HepG2 (cell line): ENCODE measurements around the gene ITGB7. TPM values are rescaled to one million over a fixed set of nuclear protein-coding genes. Genes with fewer than 3 reads are reported as not detected.

Experiments
- BCLAF1 ChIP-seq: fragments of 450-650 bp; IDR thresholded peaks from 2 replicates; pipeline ENCODE4 v1.6.1; 2017; ENCODE audit warnings: mild to moderate bottlenecking
- IRX3 ChIP-seq: sonication (generic); formaldehyde crosslinking; IDR thresholded peaks from 2 replicates; pipeline ENCODE4 v1.8.1; 2023; ENCODE audit warnings: mild to moderate bottlenecking, low read depth, missing genetic modification reagents, borderline replicate concordance
- PAF1 ChIP-seq: IDR thresholded peaks from 2 replicates; pipeline ENCODE4 v1.6.1; 2016; ENCODE audit warnings: missing genetic modification reagents, missing compliant biosample characterization
- YY1 ChIP-seq: IDR thresholded peaks from 2 replicates; pipeline ENCODE4 v1.6.1; 2011; ENCODE audit warnings: low read length, low read depth, moderate library complexity, mild to moderate bottlenecking; ENCODE audit not compliant: insufficient read depth, insufficient replicate concordance
- ZNF709 ChIP-seq: sonication (generic); formaldehyde crosslinking; IDR thresholded peaks from 2 replicates; pipeline ENCODE4 v1.5.0; 2020; ENCODE audit warnings: mild to moderate bottlenecking, missing genetic modification reagents
- polyA plus RNA-seq, 8 experiments: library from polyadenylated mRNA; depleted of rRNA in 3 of 8; stranded (reverse) in 7 of 8; unstranded in 1 of 8; fragments of >200 nt; fragmentation: Illumina TruSeq in 4 of 8; extraction: Trizol in 4 of 8; gene quantifications; 2 replicates each; pipeline versions ENCODE4 v1.2.1 to v1.2.3, GENCODE V29; 2011 to 2016; ENCODE audit warnings: low read depth in 4 of 8, missing spikeins in 1 of 8, mixed read lengths in 1 of 8; ENCODE audit not compliant: insufficient read depth in 1 of 8
- total RNA-seq, 5 experiments: library from RNA; depleted of rRNA; stranded (reverse); fragments of >200 nt; fragmentation: Illumina TruSeq; extraction: Trizol; gene quantifications; 2 replicates each; pipeline ENCODE4 v1.2.3, GENCODE V29; 2016; ENCODE audit warnings: low read depth in 1 of 5
- TF ChIP-seq, protein P1 (sequence below): sonication (generic); formaldehyde crosslinking; IDR thresholded peaks from 2 replicates; pipeline ENCODE4 v1.9.0; 2021; ENCODE audit warnings: missing genetic modification reagents, borderline replicate concordance
- TF ChIP-seq, protein P2 (sequence below): sonication (generic); formaldehyde crosslinking; IDR thresholded peaks from 2 replicates; pipeline ENCODE4 v1.5.0; 2020; ENCODE audit warnings: mild to moderate bottlenecking, missing genetic modification reagents, borderline replicate concordance
- TF ChIP-seq, protein P3 (sequence below), 2 experiments: fragments of 450-650 bp in 1 of 2; sonication (generic) in 1 of 2; formaldehyde crosslinking in 1 of 2; IDR thresholded peaks; 2 replicates each; pipeline versions ENCODE4 v1.6.1 to v1.8.0; 2016 to 2022; ENCODE audit warnings: antibody characterized with exemption in 1 of 2, mild to moderate bottlenecking in 1 of 2, missing genetic modification reagents in 1 of 2

The ITGB7 gene
- total and polyA plus RNA-seq, 2 of the 13 experiments (the other 11 are each of a cell fraction or from before 2014, with no cell fraction given), result 0.16 to 0.18 TPM

- TF ChIP-seq, protein P1, sequence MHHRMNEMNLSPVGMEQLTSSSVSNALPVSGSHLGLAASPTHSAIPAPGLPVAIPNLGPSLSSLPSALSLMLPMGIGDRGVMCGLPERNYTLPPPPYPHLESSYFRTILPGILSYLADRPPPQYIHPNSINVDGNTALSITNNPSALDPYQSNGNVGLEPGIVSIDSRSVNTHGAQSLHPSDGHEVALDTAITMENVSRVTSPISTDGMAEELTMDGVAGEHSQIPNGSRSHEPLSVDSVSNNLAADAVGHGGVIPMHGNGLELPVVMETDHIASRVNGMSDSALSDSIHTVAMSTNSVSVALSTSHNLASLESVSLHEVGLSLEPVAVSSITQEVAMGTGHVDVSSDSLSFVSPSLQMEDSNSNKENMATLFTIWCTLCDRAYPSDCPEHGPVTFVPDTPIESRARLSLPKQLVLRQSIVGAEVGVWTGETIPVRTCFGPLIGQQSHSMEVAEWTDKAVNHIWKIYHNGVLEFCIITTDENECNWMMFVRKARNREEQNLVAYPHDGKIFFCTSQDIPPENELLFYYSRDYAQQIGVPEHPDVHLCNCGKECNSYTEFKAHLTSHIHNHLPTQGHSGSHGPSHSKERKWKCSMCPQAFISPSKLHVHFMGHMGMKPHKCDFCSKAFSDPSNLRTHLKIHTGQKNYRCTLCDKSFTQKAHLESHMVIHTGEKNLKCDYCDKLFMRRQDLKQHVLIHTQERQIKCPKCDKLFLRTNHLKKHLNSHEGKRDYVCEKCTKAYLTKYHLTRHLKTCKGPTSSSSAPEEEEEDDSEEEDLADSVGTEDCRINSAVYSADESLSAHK, result no peak
- no peak for TF ChIP-seq ZNF709 (CRISPR knock-in tag)
- no peak for TF ChIP-seq PAF1 (CRISPR knock-in tag)
- TF ChIP-seq, protein P2, sequence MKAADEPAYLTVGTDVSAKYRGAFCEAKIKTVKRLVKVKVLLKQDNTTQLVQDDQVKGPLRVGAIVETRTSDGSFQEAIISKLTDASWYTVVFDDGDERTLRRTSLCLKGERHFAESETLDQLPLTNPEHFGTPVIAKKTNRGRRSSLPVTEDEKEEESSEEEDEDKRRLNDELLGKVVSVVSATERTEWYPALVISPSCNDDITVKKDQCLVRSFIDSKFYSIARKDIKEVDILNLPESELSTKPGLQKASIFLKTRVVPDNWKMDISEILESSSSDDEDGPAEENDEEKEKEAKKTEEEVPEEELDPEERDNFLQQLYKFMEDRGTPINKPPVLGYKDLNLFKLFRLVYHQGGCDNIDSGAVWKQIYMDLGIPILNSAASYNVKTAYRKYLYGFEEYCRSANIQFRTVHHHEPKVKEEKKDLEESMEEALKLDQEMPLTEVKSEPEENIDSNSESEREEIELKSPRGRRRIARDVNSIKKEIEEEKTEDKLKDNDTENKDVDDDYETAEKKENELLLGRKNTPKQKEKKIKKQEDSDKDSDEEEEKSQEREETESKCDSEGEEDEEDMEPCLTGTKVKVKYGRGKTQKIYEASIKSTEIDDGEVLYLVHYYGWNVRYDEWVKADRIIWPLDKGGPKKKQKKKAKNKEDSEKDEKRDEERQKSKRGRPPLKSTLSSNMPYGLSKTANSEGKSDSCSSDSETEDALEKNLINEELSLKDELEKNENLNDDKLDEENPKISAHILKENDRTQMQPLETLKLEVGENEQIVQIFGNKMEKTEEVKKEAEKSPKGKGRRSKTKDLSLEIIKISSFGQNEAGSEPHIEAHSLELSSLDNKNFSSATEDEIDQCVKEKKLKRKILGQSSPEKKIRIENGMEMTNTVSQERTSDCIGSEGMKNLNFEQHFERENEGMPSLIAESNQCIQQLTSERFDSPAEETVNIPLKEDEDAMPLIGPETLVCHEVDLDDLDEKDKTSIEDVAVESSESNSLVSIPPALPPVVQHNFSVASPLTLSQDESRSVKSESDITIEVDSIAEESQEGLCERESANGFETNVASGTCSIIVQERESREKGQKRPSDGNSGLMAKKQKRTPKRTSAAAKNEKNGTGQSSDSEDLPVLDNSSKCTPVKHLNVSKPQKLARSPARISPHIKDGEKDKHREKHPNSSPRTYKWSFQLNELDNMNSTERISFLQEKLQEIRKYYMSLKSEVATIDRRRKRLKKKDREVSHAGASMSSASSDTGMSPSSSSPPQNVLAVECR (CRISPR knock-in tag), result no peak
- TF ChIP-seq YY1, result no peak
- TF ChIP-seq BCLAF1, result no peak
- TF ChIP-seq IRX3 (CRISPR knock-in tag), result no peak
- TF ChIP-seq, protein P3, sequence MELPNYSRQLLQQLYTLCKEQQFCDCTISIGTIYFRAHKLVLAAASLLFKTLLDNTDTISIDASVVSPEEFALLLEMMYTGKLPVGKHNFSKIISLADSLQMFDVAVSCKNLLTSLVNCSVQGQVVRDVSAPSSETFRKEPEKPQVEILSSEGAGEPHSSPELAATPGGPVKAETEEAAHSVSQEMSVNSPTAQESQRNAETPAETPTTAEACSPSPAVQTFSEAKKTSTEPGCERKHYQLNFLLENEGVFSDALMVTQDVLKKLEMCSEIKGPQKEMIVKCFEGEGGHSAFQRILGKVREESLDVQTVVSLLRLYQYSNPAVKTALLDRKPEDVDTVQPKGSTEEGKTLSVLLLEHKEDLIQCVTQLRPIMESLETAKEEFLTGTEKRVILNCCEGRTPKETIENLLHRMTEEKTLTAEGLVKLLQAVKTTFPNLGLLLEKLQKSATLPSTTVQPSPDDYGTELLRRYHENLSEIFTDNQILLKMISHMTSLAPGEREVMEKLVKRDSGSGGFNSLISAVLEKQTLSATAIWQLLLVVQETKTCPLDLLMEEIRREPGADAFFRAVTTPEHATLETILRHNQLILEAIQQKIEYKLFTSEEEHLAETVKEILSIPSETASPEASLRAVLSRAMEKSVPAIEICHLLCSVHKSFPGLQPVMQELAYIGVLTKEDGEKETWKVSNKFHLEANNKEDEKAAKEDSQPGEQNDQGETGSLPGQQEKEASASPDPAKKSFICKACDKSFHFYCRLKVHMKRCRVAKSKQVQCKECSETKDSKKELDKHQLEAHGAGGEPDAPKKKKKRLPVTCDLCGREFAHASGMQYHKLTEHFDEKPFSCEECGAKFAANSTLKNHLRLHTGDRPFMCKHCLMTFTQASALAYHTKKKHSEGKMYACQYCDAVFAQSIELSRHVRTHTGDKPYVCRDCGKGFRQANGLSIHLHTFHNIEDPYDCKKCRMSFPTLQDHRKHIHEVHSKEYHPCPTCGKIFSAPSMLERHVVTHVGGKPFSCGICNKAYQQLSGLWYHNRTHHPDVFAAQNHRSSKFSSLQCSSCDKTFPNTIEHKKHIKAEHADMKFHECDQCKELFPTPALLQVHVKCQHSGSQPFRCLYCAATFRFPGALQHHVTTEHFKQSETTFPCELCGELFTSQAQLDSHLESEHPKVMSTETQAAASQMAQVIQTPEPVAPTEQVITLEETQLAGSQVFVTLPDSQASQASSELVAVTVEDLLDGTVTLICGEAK (IDR thresholded peaks at IDR 0.05), result no peak
- TF ChIP-seq, protein P3 (CRISPR knock-in tag; IDR thresholded peaks at IDR 0.05), result no peak
These were observed 16.8 kb downstream of the ITGB7 start (continued) for GRCh38 chr12:53190108-53190729.
